ENCODE measurements around the gene RAB3B.
"Not testable (repeated sequence)": the region's sequence is repeated elsewhere in the genome, so short reads cannot be mapped to it uniquely, and the experiment has no call there.

The RAB3B gene

DNA sequence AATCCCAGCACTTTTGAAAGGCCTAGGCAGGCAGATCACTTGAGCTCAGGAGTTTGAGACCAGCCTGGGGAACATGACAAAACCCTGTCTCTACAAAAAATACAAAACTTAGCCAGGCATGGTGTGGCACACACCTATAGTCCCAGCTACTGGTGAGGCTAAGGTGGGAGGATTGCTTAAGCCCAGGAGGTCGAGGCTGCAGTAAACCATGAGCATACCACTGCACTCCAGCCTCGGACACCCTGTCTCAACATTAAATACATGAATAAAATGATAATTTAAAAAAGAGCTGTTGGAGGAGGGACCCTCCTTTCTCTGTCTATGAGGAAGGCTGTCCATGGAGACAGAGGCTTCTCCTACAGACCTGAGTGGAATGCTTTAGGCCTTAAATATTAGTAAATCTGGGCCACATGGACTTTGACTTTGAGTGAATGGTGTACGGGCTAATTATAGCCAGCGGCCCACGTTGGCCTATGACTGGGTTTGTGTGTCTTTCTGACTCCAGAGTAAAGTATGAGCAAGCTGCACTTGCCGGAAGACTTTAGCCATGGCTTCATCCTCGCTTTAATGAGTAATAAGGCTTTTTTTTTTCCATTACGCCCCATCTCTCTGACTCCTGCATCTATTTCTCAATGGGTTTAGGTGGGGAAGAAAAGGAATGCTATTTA, 21.3 kb downstream of the RAB3B start:
- no peak overlapping the region for H3K4me3 ChIP-seq (ENCODE audit: low read length in 2 of 2)
- no peaks in the 10 kb centered on the region for H3K79me1 ChIP-seq (ENCODE audit: low read depth, low read length)
- H3K4ac ChIP-seq (ENCODE audit: low read length), result no peak overlapping the region
- H2BK12ac ChIP-seq (ENCODE audit: low read length), result no peak overlapping the region
- H3K36me3 ChIP-seq (replicated peaks in 1 of 2; ENCODE audit: control insufficient read depth in 2 of 2, insufficient read depth in 2 of 2, low read length in 2 of 2), result peaks cover 0 to 2% of the 10 kb centered on the region in 2 donors
- no peak overlapping the region for H2BK120ac ChIP-seq (ENCODE audit: low read depth, low read length)
- H3K23ac ChIP-seq (ENCODE audit: low read depth, low read length, poor library complexity), result no peak overlapping the region
- no peak overlapping the region for H4K91ac ChIP-seq (ENCODE audit: low read depth, low read length, poor library complexity)
- no peak overlapping the region for H3K9ac ChIP-seq (ENCODE audit: low read depth, low read length, poor library complexity)
- H3K4me1 ChIP-seq (ENCODE audit: control insufficient read depth in 2 of 2, insufficient read depth in 1 of 2, low read depth in 1 of 2, low read length in 2 of 2), result peaks cover 2 to 4% of the 10 kb centered on the region in 2 donors
- H3K14ac ChIP-seq (ENCODE audit: low read length), result no peak overlapping the region
- no peaks in the 10 kb centered on the region for H3K9me3 ChIP-seq (replicated peaks in 1 of 2; ENCODE audit: control insufficient read depth in 2 of 2, insufficient read depth in 1 of 2, low read depth in 1 of 2, low read length in 2 of 2)
- no peaks in the 10 kb centered on the region for H3K27me3 ChIP-seq (ENCODE audit: control insufficient read depth in 3 of 3, insufficient read depth in 3 of 3, low read depth in 1 of 3, low read length in 3 of 3)
- no peak overlapping the region for H2BK5ac ChIP-seq (ENCODE audit: low read length)
- no peak overlapping the region for H2BK15ac ChIP-seq (ENCODE audit: low read length)
- no peak overlapping the region for H3K18ac ChIP-seq (ENCODE audit: low read length)
- H2AFZ ChIP-seq (ENCODE audit: low read length), result no peak overlapping the region
- no peak overlapping the region for H3K27ac ChIP-seq (replicated peaks; ENCODE audit: low read length)
- no peak overlapping the region for H4K8ac ChIP-seq (ENCODE audit: low read depth, low read length)
- DNase-seq (ENCODE audit: low spot score), result no peak
- H2AK5ac ChIP-seq (ENCODE audit: low read depth, low read length), result no peak overlapping the region
- WGBS, 2 donors (ENCODE audit: extremely low coverage in 2 of 2, insufficient read length in 2 of 2, insufficient replicate concordance in 1 of 2), result no CpG with 5 or more reads among the region's 8 CpGs
- no peak overlapping the region for H3K4me2 ChIP-seq (ENCODE audit: insufficient read depth, low read length, poor library complexity, severe bottlenecking)

DNA sequence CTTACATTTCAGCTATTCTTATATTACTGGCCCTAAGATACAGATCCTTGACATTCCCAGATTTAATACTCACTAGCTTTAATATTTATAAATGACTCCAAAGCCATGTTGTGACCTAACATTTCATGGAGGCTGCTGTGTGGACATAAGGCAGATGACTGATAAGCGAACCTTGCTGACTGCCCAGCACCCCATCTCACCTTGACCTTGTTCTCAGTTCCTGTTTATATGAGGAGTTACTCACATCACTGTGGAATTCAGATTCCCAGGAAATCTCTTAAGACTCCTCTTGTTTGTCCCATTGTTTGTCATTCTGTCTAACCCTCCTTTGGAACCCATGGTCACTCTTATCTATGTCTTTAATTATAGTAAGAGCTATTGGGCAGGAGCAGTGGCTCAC, 21.9 kb downstream of the RAB3B start:
- no peak overlapping the region for H3K27ac ChIP-seq (replicated peaks; ENCODE audit: low read length)
- H3K27me3 ChIP-seq (ENCODE audit: control insufficient read depth in 3 of 3, insufficient read depth in 3 of 3, low read depth in 1 of 3, low read length in 3 of 3), result no peaks in the 10 kb centered on the region
- no peak overlapping the region for H2AK5ac ChIP-seq (ENCODE audit: low read depth, low read length)
- H4K8ac ChIP-seq (ENCODE audit: low read depth, low read length), result no peak overlapping the region
- H3K36me3 ChIP-seq (replicated peaks in 1 of 2; ENCODE audit: control insufficient read depth in 2 of 2, insufficient read depth in 2 of 2, low read length in 2 of 2), result peaks cover 0 to 2% of the 10 kb centered on the region in 2 donors
- H3K4me1 ChIP-seq (ENCODE audit: control insufficient read depth in 2 of 2, insufficient read depth in 1 of 2, low read depth in 1 of 2, low read length in 2 of 2), result peaks cover 2 to 8% of the 10 kb centered on the region in 2 donors
- no peak overlapping the region for H3K4me3 ChIP-seq (ENCODE audit: low read length in 2 of 2)
- H3K4ac ChIP-seq (ENCODE audit: low read length), result no peak overlapping the region
- H3K9me3 ChIP-seq (replicated peaks in 1 of 2; ENCODE audit: control insufficient read depth in 2 of 2, insufficient read depth in 1 of 2, low read depth in 1 of 2, low read length in 2 of 2), result no peaks in the 10 kb centered on the region
- H3K18ac ChIP-seq (ENCODE audit: low read length), result no peak overlapping the region
- no peak overlapping the region for H2BK15ac ChIP-seq (ENCODE audit: low read length)
- H3K14ac ChIP-seq (ENCODE audit: low read length), result no peak overlapping the region
- no peaks in the 10 kb centered on the region for H3K79me1 ChIP-seq (ENCODE audit: low read depth, low read length)
- H4K91ac ChIP-seq (ENCODE audit: low read depth, low read length, poor library complexity), result no peak overlapping the region
- no CpG with 5 or more reads among the region's 1 CpG for WGBS, 2 donors (ENCODE audit: extremely low coverage in 2 of 2, insufficient read length in 2 of 2, insufficient replicate concordance in 1 of 2)
- H2BK12ac ChIP-seq (ENCODE audit: low read length), result no peak overlapping the region
- DNase-seq (ENCODE audit: low spot score), result no peak
- no peak overlapping the region for H3K23ac ChIP-seq (ENCODE audit: low read depth, low read length, poor library complexity)
- H2BK5ac ChIP-seq (ENCODE audit: low read length), result no peak overlapping the region
- no peak overlapping the region for H3K9ac ChIP-seq (ENCODE audit: low read depth, low read length, poor library complexity)
- H2AFZ ChIP-seq (ENCODE audit: low read length), result no peak overlapping the region
- H3K4me2 ChIP-seq (ENCODE audit: insufficient read depth, low read length, poor library complexity, severe bottlenecking), result no peak overlapping the region
- H2BK120ac ChIP-seq (ENCODE audit: low read depth, low read length), result no peak overlapping the region

DNA sequence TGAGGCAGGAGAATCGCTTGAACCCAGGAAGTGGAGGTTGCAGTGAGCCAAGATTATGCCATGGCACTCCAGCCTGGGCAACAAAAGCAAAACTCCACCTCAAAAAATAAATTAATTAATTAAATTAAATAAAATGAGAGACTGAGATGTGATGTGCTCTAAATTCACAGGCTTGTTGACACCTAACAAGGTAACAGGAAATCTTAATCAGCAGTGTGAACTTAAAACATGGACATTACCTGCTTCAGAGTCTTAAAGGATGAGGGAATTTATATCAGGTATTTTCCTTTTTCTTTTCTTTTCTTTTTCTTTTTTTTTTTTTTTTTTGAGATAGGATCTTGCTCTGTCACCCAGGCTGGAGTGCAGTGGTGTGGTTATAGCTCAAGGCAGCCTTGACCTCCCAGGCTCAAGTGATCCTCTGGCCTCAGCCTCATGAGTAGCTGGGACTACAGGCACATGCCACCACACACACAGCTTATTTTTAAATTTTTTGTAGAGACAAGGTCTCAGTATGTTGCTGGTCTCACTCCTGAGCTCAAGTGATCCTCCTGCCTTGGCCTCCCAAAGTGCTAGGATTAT, 23.2 kb downstream of the RAB3B start:
- not testable (repeated sequence) for H3K27ac ChIP-seq (replicated peaks; ENCODE audit: low read length); DNase-seq (ENCODE audit: low spot score); H2AK5ac ChIP-seq (ENCODE audit: low read depth, low read length); H3K4ac ChIP-seq (ENCODE audit: low read length); H2BK120ac ChIP-seq (ENCODE audit: low read depth, low read length); H3K9me3 ChIP-seq (replicated peaks in 1 of 2; ENCODE audit: control insufficient read depth in 2 of 2, insufficient read depth in 1 of 2, low read depth in 1 of 2, low read length in 2 of 2); H3K27me3 ChIP-seq (ENCODE audit: control insufficient read depth in 3 of 3, insufficient read depth in 3 of 3, low read depth in 1 of 3, low read length in 3 of 3); H2BK5ac ChIP-seq (ENCODE audit: low read length); H3K4me2 ChIP-seq (ENCODE audit: insufficient read depth, low read length, poor library complexity, severe bottlenecking); H3K23ac ChIP-seq (ENCODE audit: low read depth, low read length, poor library complexity); H3K36me3 ChIP-seq (replicated peaks in 1 of 2; ENCODE audit: control insufficient read depth in 2 of 2, insufficient read depth in 2 of 2, low read length in 2 of 2); H3K14ac ChIP-seq (ENCODE audit: low read length); H3K9ac ChIP-seq (ENCODE audit: low read depth, low read length, poor library complexity); H3K4me3 ChIP-seq (ENCODE audit: low read length in 2 of 2); H4K8ac ChIP-seq (ENCODE audit: low read depth, low read length); H2BK15ac ChIP-seq (ENCODE audit: low read length); H4K91ac ChIP-seq (ENCODE audit: low read depth, low read length, poor library complexity); H3K79me1 ChIP-seq (ENCODE audit: low read depth, low read length); H3K18ac ChIP-seq (ENCODE audit: low read length); H2BK12ac ChIP-seq (ENCODE audit: low read length); H2AFZ ChIP-seq (ENCODE audit: low read length)
- peaks cover 0 to 13% of the 10 kb centered on the region in 2 donors for H3K4me1 ChIP-seq (ENCODE audit: control insufficient read depth in 2 of 2, insufficient read depth in 1 of 2, low read depth in 1 of 2, low read length in 2 of 2)
- WGBS, 2 donors (ENCODE audit: extremely low coverage in 2 of 2, insufficient read length in 2 of 2, insufficient replicate concordance in 1 of 2), result no CpG with 5 or more reads among the region's 1 CpG

DNA sequence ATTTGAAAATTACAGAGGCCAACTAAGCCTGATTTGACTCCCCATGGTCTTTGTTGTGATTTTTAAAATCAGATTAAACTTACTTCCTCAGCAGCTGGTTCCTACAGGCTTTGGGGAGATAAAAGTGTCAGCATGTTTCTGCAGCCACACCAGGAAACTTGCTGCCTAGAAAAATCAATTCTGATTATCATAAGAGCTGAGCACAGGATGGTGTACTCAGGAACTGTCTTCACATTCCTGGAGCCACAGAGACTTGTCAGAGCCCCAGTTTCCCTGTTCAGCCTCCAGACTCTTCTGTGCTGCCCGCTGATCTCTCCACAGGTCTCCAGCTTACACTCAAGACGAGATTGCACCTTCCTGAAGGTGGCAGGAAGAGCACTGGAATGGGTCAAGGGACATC, 23.9 kb downstream of the RAB3B start:
- no peaks in the 10 kb centered on the region for H3K9me3 ChIP-seq (replicated peaks in 1 of 2; ENCODE audit: control insufficient read depth in 2 of 2, insufficient read depth in 1 of 2, low read depth in 1 of 2, low read length in 2 of 2)
- peaks cover 0 to 2% of the 10 kb centered on the region in 2 donors for H3K36me3 ChIP-seq (replicated peaks in 1 of 2; ENCODE audit: control insufficient read depth in 2 of 2, insufficient read depth in 2 of 2, low read length in 2 of 2)
- no peak overlapping the region for H4K8ac ChIP-seq (ENCODE audit: low read depth, low read length)
- H3K18ac ChIP-seq (ENCODE audit: low read length), result no peak overlapping the region
- no CpG with 5 or more reads among the region's 2 CpGs for WGBS, 2 donors (ENCODE audit: extremely low coverage in 2 of 2, insufficient read length in 2 of 2, insufficient replicate concordance in 1 of 2)
- H4K91ac ChIP-seq (ENCODE audit: low read depth, low read length, poor library complexity), result no peak overlapping the region
- no peak overlapping the region for H3K9ac ChIP-seq (ENCODE audit: low read depth, low read length, poor library complexity)
- peaks cover 0 to 13% of the 10 kb centered on the region in 2 donors for H3K4me1 ChIP-seq (ENCODE audit: control insufficient read depth in 2 of 2, insufficient read depth in 1 of 2, low read depth in 1 of 2, low read length in 2 of 2)
- no peak overlapping the region for H3K27ac ChIP-seq (replicated peaks; ENCODE audit: low read length)
- DNase-seq (ENCODE audit: low spot score), result no peak
- no peak overlapping the region for H2BK5ac ChIP-seq (ENCODE audit: low read length)
- H2AK5ac ChIP-seq (ENCODE audit: low read depth, low read length), result no peak overlapping the region
- H3K23ac ChIP-seq (ENCODE audit: low read depth, low read length, poor library complexity), result no peak overlapping the region
- no peak overlapping the region for H2BK120ac ChIP-seq (ENCODE audit: low read depth, low read length)
- no peaks in the 10 kb centered on the region for H3K79me1 ChIP-seq (ENCODE audit: low read depth, low read length)
- no peak overlapping the region for H3K14ac ChIP-seq (ENCODE audit: low read length)
- no peaks in the 10 kb centered on the region for H3K27me3 ChIP-seq (ENCODE audit: control insufficient read depth in 3 of 3, insufficient read depth in 3 of 3, low read depth in 1 of 3, low read length in 3 of 3)
- H3K4me2 ChIP-seq (ENCODE audit: insufficient read depth, low read length, poor library complexity, severe bottlenecking), result no peak overlapping the region
- no peak overlapping the region for H2BK15ac ChIP-seq (ENCODE audit: low read length)
- H3K4ac ChIP-seq (ENCODE audit: low read length), result no peak overlapping the region
- no peak overlapping the region for H2AFZ ChIP-seq (ENCODE audit: low read length)
- H3K4me3 ChIP-seq (ENCODE audit: low read length in 2 of 2), result no peak overlapping the region
- H2BK12ac ChIP-seq (ENCODE audit: low read length), result no peak overlapping the region
